AG09319 (cell line): ENCODE measurements around the gene ST6GALNAC6.

ENCODE experiments used
- DNase-seq: peaks from one replicate; pipeline ENCODE4 v3.0.0-alpha.2; 2010; ENCODE audit warnings: low read depth; ENCODE audit errors: extremely low read depth
- TF ChIP-seq, protein P1 (sequence below): IDR thresholded peaks from 2 replicates; pipeline ENCODE4 v1.5.1; 2011; ENCODE audit warnings: low read depth, mild to moderate bottlenecking, inconsistent platforms, low read length, moderate library complexity

ST6GALNAC6 gene

DNA sequence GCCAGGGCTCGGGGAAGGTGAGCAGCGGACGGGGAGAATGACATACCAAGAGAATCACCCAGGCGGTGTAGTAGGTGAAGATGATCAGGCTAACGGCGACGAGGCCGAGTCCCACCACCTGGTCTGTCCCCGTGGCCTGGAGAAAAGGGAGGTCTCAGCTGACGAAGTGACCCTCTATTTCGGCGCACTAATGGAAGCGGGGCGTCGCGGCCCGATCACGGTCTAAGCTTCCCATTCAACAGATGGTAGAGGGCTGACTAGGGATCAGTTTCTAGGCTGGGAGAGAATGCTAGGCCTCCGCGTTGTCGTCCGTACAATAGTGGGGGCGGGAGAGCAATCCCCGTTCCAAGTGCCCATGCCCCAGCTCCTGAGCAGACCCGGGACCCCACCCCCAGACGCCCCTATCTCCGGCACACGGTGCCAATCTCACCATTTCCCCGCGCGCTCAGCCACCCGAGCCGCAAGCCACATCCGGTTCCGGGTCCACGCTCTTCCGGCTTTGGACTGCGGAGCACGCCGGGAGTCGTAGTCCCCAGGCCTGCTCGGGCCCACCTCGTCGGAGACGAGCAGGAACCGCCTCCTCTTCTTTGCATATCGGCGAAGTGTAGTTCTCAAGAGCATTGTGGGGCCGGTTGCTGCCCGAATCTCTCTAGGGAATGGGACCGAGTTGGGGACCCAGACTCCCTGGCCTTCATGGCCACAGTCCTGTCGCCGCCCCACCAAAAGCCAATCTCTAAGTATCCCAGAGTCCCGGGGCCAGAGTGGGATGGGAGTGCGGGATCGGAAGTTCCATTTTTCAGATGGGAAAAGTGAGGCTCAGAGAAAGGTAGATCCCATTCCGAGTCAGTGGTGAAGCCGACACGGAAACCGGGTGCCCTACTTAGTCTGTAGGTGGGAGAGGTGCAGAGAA lies 38.2 kb upstream of the ST6GALNAC6 start, which contains the start of gene DPM2:
Gene DPM2, minus strand, starts transcription at position 467 of the 910 bp plus-strand sequence. Its CDS starts 34 bp downstream, at position 433.
- peak; percentile 51 for DNase-seq

GRCh38 chr9:127937056-127937387 lies 37.6 kb upstream of the ST6GALNAC6 start:
- TF ChIP-seq, protein P1, sequence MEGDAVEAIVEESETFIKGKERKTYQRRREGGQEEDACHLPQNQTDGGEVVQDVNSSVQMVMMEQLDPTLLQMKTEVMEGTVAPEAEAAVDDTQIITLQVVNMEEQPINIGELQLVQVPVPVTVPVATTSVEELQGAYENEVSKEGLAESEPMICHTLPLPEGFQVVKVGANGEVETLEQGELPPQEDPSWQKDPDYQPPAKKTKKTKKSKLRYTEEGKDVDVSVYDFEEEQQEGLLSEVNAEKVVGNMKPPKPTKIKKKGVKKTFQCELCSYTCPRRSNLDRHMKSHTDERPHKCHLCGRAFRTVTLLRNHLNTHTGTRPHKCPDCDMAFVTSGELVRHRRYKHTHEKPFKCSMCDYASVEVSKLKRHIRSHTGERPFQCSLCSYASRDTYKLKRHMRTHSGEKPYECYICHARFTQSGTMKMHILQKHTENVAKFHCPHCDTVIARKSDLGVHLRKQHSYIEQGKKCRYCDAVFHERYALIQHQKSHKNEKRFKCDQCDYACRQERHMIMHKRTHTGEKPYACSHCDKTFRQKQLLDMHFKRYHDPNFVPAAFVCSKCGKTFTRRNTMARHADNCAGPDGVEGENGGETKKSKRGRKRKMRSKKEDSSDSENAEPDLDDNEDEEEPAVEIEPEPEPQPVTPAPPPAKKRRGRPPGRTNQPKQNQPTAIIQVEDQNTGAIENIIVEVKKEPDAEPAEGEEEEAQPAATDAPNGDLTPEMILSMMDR, result no peak
- DNase-seq, result no peak

More for the DNA sequence above, 38.2 kb upstream of the ST6GALNAC6 start, which contains the start of gene DPM2:
- TF ChIP-seq, protein P1, result no peak

GRCh38 chr9:127936347-127936852 lies 37.0 kb upstream of the ST6GALNAC6 start:
- TF ChIP-seq, protein P1, result no peak
- DNase-seq, result no peak

- no peak for DNase-seq
- TF ChIP-seq, protein P1, result no peak
Measured at GRCh38 chr9:127935765-127936221, 36.4 kb upstream of the ST6GALNAC6 start.

DNA sequence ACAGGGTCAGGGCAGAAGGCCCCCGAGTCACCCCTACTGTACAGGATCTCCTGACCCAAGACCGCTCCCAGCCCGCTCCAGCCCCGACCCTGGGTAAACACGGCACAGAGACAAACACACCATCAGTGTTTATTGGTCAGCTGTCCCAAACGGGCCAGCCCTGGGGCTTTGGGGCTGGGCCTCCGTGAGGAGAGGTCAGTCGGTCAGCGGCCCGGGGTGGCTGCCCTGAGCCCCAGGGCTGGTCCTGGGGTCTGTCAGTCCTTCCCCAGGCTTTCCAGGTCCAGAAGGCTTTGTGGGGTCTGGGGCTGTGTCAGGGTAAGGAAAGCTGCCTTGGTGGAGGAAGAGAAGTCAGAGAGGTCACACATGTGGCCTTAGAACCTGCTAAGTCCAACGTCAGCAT lies 35.6 kb upstream of the ST6GALNAC6 start:
- TF ChIP-seq, protein P1, result no peak

GRCh38 chr9:127934248-127934647 lies 34.8 kb upstream of the ST6GALNAC6 start:
- TF ChIP-seq, protein P1, result no peak
- DNase-seq, result no peak

More for the DNA sequence above, 35.6 kb upstream of the ST6GALNAC6 start:
- no peak for DNase-seq
